Nephron (organoid): ENCODE measurements around the gene SLC10A3.
"Not testable (repeated sequence)": the region's sequence is repeated elsewhere in the genome, so short reads cannot be mapped to it uniquely, and the experiment has no call there.

Experiments used
- H3K27ac Mint-ChIP-seq, 3 experiments: 2 replicates each; pipeline ENCODE4 v1.8.0; 2020; ENCODE audit warnings: mixed read lengths in 3 of 3, mild to moderate bottlenecking in 2 of 3, moderate library complexity in 1 of 3
- H3K27me3 Mint-ChIP-seq: 2 replicates; pipeline ENCODE4 v1.8.0; 2021; ENCODE audit warnings: low read depth, mild to moderate bottlenecking, moderate library complexity, mixed read lengths
- H3K36me3 Mint-ChIP-seq: 2 replicates; pipeline ENCODE4 v1.8.0; 2020; ENCODE audit warnings: low read depth, mixed read lengths
- H3K4me1 Mint-ChIP-seq: 2 replicates; pipeline ENCODE4 v1.8.0; 2020; ENCODE audit warnings: mixed read lengths
- H3K4me3 Mint-ChIP-seq, 3 experiments: 2 replicates each; pipeline ENCODE4 v1.8.0; 2020; ENCODE audit warnings: mild to moderate bottlenecking in 3 of 3, mixed read lengths in 3 of 3, moderate library complexity in 2 of 3
- H3K9me3 Mint-ChIP-seq: 2 replicates; pipeline ENCODE4 v1.8.0; 2020; ENCODE audit warnings: mixed read lengths
- TF ChIP-seq, protein P1 (sequence below), 3 experiments: fragments of 200-600 bp; sonication (generic); IDR thresholded peaks; one replicate each; pipeline ENCODE4 v1.5.0; 2021; ENCODE audit warnings: antibody characterized with exemption in 3 of 3; ENCODE audit not compliant: unreplicated experiment in 3 of 3

Gene SLC10A3

DNA sequence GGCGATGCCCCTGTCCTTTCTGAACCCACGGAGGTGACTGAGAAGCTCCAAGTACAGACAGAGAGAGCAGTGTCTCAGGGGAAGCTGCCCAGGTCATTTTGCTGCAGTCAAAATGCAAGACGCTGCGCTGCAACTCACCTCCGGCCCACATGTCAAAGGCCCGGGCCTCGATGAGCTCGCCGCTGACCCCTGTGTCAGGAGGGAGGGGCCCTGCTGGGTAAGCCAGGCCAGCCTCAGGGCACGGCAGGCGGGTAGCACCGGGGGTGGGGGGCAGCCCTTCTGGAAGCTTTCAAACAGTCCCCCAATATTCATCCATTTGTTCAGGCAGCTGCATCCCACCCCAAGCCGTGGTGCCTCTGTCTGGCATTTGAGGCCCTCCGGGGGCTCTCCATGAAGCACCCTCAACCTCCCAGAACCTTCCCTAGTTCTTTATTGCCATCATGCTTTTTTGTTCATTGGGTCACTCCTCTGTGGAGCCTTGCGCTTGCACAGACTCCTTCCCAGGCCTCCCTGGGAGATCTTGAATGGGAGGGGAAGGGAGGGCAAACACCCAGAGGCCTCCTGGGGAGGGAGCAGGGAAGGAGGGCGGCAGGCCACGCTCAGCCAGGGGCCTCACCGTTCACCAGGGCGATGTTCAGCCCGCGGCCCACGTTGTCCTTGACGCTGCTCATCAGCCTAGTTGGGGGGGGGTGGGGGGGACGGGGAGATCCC, 17.4 kb upstream of the SLC10A3 start:
- Mint-ChIP-seq H3K4me3 (no peak overlapping the region), H3K27me3 (peaks cover 3% of the 10 kb centered on the region), H3K9me3 (peaks cover 18% of the 10 kb centered on the region), H3K4me1 (no peaks in the 10 kb centered on the region), H3K27ac (no peak overlapping the region), H3K36me3 (peaks cover 31% of the 10 kb centered on the region)
- TF ChIP-seq, protein P1, sequence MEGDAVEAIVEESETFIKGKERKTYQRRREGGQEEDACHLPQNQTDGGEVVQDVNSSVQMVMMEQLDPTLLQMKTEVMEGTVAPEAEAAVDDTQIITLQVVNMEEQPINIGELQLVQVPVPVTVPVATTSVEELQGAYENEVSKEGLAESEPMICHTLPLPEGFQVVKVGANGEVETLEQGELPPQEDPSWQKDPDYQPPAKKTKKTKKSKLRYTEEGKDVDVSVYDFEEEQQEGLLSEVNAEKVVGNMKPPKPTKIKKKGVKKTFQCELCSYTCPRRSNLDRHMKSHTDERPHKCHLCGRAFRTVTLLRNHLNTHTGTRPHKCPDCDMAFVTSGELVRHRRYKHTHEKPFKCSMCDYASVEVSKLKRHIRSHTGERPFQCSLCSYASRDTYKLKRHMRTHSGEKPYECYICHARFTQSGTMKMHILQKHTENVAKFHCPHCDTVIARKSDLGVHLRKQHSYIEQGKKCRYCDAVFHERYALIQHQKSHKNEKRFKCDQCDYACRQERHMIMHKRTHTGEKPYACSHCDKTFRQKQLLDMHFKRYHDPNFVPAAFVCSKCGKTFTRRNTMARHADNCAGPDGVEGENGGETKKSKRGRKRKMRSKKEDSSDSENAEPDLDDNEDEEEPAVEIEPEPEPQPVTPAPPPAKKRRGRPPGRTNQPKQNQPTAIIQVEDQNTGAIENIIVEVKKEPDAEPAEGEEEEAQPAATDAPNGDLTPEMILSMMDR (IDR thresholded peaks at IDR 0.05; ENCODE audit: unreplicated experiment in 3 of 3): no peak

DNA sequence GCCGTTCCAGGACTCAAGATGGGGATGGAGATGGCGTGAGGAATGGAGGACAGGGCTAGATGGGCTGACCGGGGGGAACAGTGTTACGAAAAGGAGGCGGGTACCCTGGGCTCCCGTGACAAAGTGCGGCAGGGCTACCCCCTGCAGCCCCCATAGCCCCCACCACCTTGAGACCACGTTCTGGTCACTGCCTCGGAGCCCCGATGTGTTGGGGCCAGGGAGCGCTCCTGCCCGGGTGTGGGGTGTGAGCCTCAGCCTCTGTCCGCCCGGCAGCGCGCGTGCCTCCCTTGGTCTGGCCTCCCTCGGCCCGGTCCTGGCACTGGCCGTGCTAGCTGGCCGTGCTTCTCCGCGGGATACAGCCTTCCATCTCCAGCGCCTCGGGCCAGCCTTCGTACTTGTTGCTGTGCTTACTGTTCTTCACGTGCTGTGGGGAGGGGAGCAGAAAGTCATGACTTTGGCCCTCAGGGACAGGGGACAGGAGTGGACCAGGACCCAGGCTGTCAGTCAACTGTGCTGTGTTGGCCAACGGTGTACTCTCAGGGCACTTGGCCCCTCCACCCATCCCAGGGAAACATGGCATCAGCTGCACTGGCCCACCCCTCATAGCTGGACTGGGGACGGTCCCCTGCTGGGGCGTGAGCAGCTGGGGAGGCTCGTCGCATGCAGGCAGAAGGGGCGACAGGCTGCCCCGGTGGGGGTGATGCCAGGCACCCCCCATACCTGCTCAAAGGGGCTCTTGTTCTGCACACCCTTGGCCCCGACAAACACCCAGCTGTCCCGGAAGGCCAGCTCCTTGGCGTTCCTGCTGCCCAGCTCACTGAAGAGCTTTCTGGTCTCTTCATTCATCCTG, 16.3 kb upstream of the SLC10A3 start:
- no peaks in the 10 kb centered on the region for H3K4me1 Mint-ChIP-seq
- H3K4me3 Mint-ChIP-seq: no peak overlapping the region
- H3K27me3 Mint-ChIP-seq: peaks cover 3% of the 10 kb centered on the region
- H3K9me3 Mint-ChIP-seq: peaks cover 18% of the 10 kb centered on the region
- no peak overlapping the region for H3K27ac Mint-ChIP-seq
- peaks cover 31% of the 10 kb centered on the region for H3K36me3 Mint-ChIP-seq
- TF ChIP-seq, protein P1 (IDR thresholded peaks at IDR 0.05; ENCODE audit: unreplicated experiment in 3 of 3): no peak

DNA sequence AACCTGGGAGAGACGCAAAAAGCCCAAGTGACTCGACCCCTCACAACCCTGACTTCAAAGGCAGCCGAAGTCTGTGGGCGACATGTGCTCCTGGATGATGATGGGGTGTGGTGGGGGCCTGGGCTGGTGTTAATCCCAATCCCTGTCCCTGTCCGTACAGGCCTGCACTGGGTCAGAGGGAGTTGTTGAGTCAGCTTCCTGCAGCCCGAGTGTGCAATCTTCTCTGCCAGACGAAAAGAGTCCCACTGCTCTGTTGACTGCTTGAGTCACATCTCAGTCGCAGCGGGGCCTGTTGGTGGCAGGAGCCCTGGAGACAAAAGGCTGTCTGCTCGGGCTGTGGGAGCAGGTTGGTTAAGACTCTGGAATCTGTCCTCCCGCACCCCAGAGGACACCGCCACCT, 15.3 kb upstream of the SLC10A3 start:
- Mint-ChIP-seq H3K4me1 (no peaks in the 10 kb centered on the region), H3K4me3 (no peak overlapping the region), H3K27me3 (peaks cover 3% of the 10 kb centered on the region), H3K9me3 (peaks cover 16% of the 10 kb centered on the region), H3K36me3 (peaks cover 26% of the 10 kb centered on the region), H3K27ac (no peak overlapping the region)
- TF ChIP-seq, protein P1 (IDR thresholded peaks at IDR 0.05; ENCODE audit: unreplicated experiment in 3 of 3): no peak

DNA sequence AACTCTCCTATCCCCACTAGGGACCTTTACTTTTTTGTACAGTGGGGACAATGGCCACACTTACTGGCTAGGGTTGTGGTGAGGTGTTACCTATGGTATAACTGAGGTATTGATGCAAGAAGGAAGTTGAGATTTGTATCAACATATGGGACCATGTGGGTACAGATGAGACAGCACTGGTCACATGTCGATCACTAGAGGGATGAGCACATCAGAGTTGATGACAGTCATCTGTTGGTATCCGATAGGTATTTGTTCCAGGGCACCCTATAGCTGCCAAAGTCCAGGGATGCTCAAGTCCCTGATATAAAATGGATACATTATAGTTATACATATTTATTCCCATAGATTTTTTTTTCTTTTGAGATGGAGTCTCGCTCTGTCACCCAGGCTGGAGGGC, 12.6 kb upstream of the SLC10A3 start:
- Mint-ChIP-seq H3K4me3 (no peak overlapping the region), H3K4me1 (no peaks in the 10 kb centered on the region), H3K27ac (no peak overlapping the region), H3K27me3 (no peaks in the 10 kb centered on the region), H3K36me3 (peaks cover 10% of the 10 kb centered on the region), H3K9me3 (peaks cover 9% of the 10 kb centered on the region)
- TF ChIP-seq, protein P1 (IDR thresholded peaks at IDR 0.05; ENCODE audit: unreplicated experiment in 3 of 3): no peak

DNA sequence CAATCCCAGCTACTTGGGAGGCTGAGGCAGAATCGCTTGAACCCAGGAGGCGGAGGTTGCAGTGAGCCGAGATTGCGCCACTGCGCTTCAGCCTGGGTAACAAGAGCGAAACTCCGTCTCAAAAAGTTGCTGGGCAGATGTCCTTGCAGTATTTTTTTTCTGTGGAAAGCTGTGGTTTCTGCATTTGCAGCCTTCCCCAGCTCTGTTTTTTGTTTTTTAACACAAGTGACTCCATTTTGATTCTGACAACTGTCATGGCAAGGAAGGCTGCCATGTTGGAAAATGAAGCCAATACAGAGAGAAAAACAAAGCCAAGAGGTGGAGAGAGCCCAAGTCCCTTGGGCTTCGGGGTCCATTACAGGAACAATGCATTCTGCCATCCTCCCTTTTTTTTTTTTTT, 11.7 kb upstream of the SLC10A3 start:
- no peaks in the 10 kb centered on the region for H3K4me1 Mint-ChIP-seq

DNA sequence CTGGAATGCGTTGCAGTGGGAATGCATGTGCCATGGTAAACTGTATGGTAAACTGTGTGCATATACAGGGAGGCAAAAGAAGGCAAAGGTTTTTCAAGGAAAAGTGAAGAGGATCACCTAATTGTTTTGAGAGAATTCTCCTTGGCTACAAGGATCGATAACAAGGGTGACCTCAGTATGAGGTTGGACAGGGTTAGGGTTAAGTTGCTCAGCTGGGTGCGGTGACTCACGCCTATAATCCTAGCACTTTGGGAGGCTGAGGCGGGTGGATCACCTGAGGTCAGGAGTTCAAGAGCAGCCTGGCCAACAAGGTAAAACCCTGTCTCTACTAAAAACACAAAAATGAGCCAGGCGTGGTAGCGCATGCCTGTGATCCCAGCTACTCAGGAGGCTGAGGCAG, 11.0 kb upstream of the SLC10A3 start:
- H3K9me3 Mint-ChIP-seq, H3K27me3 Mint-ChIP-seq, H3K36me3 Mint-ChIP-seq, H3K4me1 Mint-ChIP-seq, H3K4me3 Mint-ChIP-seq, H3K27ac Mint-ChIP-seq: not testable (repeated sequence)

More for the DNA sequence above, 11.7 kb upstream of the SLC10A3 start:
- Mint-ChIP-seq H3K4me3 (no peak overlapping the region), H3K27ac (no peak overlapping the region), H3K36me3 (peaks cover 10% of the 10 kb centered on the region), H3K9me3 (peaks cover 9% of the 10 kb centered on the region), H3K27me3 (no peaks in the 10 kb centered on the region)
- TF ChIP-seq, protein P1 (IDR thresholded peaks at IDR 0.05; ENCODE audit: unreplicated experiment in 3 of 3): no peak

DNA sequence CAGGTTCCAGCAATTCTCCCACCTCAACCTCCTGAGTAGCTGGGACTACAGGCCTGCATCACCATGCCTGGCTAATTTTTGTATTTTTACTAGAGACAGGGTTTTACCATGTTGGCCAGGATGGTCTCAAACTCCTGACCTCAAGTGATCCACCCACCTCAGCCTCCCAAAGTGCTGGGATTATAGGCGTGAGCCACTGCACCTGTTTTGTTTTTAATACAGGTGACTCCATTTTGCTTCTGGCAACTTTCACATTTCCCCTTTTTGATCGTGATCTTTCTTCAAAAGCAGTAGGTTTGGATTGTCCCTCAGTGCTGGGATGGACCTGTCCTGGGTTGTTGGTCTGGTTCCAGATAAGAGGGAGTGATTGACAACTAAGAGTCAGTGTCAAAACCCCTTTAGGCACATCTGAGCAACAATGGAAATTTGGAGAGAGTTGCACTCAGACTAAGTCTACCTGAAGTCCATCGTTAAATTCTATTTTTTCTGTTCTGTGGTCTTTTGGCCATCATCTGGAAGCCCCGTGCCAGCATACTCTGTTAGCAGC, 6.2 kb upstream of the SLC10A3 start:
- not testable (repeated sequence) for H3K27ac Mint-ChIP-seq, H3K27me3 Mint-ChIP-seq, H3K4me1 Mint-ChIP-seq, H3K9me3 Mint-ChIP-seq, H3K4me3 Mint-ChIP-seq, H3K36me3 Mint-ChIP-seq
